HL-60 (cell line): ENCODE measurements around the gene MAD2L2.

ENCODE experiments used
- CTCF ChIP-seq: IDR thresholded peaks from one replicate; pipeline ENCODE4 v1.5.1; 2011; ENCODE audit warnings: low read length, control low read depth, inconsistent platforms; ENCODE audit not compliant: insufficient read depth
- REST ChIP-seq: IDR thresholded peaks from 2 replicates; pipeline ENCODE4 v1.6.1; 2012; ENCODE audit warnings: low read depth; ENCODE audit not compliant: insufficient replicate concordance
- SPI1 ChIP-seq: IDR thresholded peaks from 2 replicates; pipeline ENCODE4 v1.6.1; 2012; ENCODE audit warnings: low read depth, mild to moderate bottlenecking, borderline replicate concordance

GRCh38 chr1:11704194-11704529 is 23.2 kb upstream of the MAD2L2 start:
- TF ChIP-seq CTCF (no peak), REST (no peak), SPI1 (no peak)
